H1 (cell line): ENCODE results near the gene HLA-F. TPM values are rescaled to one million over a fixed set of nuclear protein-coding genes. Genes with fewer than 3 reads are reported as not detected.

Experiments used
- BRCA1 ChIP-seq: IDR thresholded peaks from 2 replicates; pipeline ENCODE4 v1.6.1; 2012; ENCODE audit warnings: low read depth, low read length, improper control_type of control experiment
- CHD1 ChIP-seq: IDR thresholded peaks from 2 replicates; pipeline ENCODE4 v1.6.1; 2012; ENCODE audit warnings: low read depth, low read length, improper control_type of control experiment
- CHD7 ChIP-seq: fragments of 300-600 bp; sonication (generic); IDR thresholded peaks from 2 replicates; pipeline ENCODE4 v1.7.1; 2012; ENCODE audit warnings: low read length, moderate library complexity, mild to moderate bottlenecking, inconsistent platforms; ENCODE audit not compliant: insufficient replicate concordance
- HDAC2 ChIP-seq, 2 experiments: fragments of 300-600 bp in 1 of 2; sonication (generic) in 1 of 2; IDR thresholded peaks; 2 replicates each; pipeline ENCODE4 v1.6.1; 2011 to 2012; ENCODE audit warnings: low read depth in 2 of 2, low read length in 2 of 2, mild to moderate bottlenecking in 2 of 2, moderate library complexity in 2 of 2, borderline replicate concordance in 1 of 2, inconsistent platforms in 1 of 2
- RAD21 ChIP-seq, 2 experiments: IDR thresholded peaks in 1 of 2; conservative IDR thresholded peaks in 1 of 2; 2 replicates each; pipeline ENCODE4 v1.6.1; 2011; ENCODE audit warnings: low read depth in 2 of 2, low read length in 2 of 2, improper control_type of control experiment in 1 of 2, inconsistent platforms in 1 of 2, mild to moderate bottlenecking in 1 of 2, moderate library complexity in 1 of 2
- SP1 ChIP-seq: IDR thresholded peaks from 2 replicates; pipeline ENCODE4 v1.6.1; 2011; ENCODE audit warnings: low read depth, low read length
- TAF1 ChIP-seq: IDR thresholded peaks from 2 replicates; pipeline ENCODE4 v1.6.1; 2011; ENCODE audit warnings: mild to moderate bottlenecking, low read depth, low read length
- polyA plus RNA-seq, 7 experiments: library from polyadenylated mRNA; depleted of rRNA in 3 of 7; stranded (reverse) in 5 of 7; unstranded in 2 of 7; fragments of >200 nt in 5 of 7; fragments of 200-250 nt in 2 of 7; gene quantifications; 1 replicate in 5 of 7; 2 replicates in 1 of 7; 4 replicates in 1 of 7; pipeline versions ENCODE4 v1.2.1 to v1.2.3, GENCODE V29; 2011 to 2013; ENCODE audit warnings: missing spikeins in 2 of 7, mixed read lengths in 2 of 7
- total RNA-seq: library from RNA; stranded (reverse); fragmentation: NEBNext Ultra II Directional; extraction: Animal tissue kit (Norgen Biotek cat#: 25700); gene quantifications from 2 replicates; pipeline ENCODE4 v1.2.1, GENCODE V29; 2021
- TF ChIP-seq, protein P1 (sequence below): IDR thresholded peaks from 2 replicates; pipeline ENCODE4 v1.6.1; 2012; ENCODE audit warnings: inconsistent platforms

The HLA-F gene
- total and polyA plus RNA-seq, 2 of the 8 experiments (the other 6 are each of a cell fraction or from before 2014, with no cell fraction given) = 9.6 to 11.7 TPM

GRCh38 chr6:29734046-29735018 lies 11.1 kb downstream of the HLA-F start (continued):
- TF ChIP-seq CHD7 = no peak
- no peak for TF ChIP-seq SP1
- TF ChIP-seq, protein P1, sequence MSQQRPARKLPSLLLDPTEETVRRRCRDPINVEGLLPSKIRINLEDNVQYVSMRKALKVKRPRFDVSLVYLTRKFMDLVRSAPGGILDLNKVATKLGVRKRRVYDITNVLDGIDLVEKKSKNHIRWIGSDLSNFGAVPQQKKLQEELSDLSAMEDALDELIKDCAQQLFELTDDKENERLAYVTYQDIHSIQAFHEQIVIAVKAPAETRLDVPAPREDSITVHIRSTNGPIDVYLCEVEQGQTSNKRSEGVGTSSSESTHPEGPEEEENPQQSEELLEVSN = no peak
- TF ChIP-seq HDAC2 (IDR thresholded peaks at IDR 0.05; ENCODE audit: borderline replicate concordance in 1 of 2, low read depth in 2 of 2, low read length in 2 of 2) = no peak
- no peak for TF ChIP-seq CHD1
- TF ChIP-seq BRCA1 = no peak
- no peak for TF ChIP-seq RAD21 (IDR thresholded peaks at IDR 0.05 in 1 of 2, conservative IDR thresholded peaks at IDR 0.05 in 1 of 2; ENCODE audit: low read depth in 2 of 2, low read length in 2 of 2)
- TF ChIP-seq TAF1 = no peak
